OCI-LY1 (cell line): Measurements from ENCODE around the gene ST7L.

ENCODE experiments used
- EZH2 ChIP-seq: fragments of 200-600 bp; sonication (generic), shearing (Covaris generic); IDR thresholded peaks from 2 replicates; pipeline ENCODE4 v1.8.0; 2017; ENCODE audit warnings: borderline replicate concordance, mixed run types, mild to moderate bottlenecking, antibody characterized with exemption, low read length, moderate library complexity, mixed read lengths
- TF ChIP-seq, protein P1 (sequence below): fragments of 200-600 bp; sonication (generic), shearing (Covaris generic); IDR thresholded peaks from 2 replicates; pipeline ENCODE4 v1.5.1; 2017; ENCODE audit warnings: mild to moderate bottlenecking, antibody characterized with exemption, low read length, moderate library complexity, mixed read lengths

DNA sequence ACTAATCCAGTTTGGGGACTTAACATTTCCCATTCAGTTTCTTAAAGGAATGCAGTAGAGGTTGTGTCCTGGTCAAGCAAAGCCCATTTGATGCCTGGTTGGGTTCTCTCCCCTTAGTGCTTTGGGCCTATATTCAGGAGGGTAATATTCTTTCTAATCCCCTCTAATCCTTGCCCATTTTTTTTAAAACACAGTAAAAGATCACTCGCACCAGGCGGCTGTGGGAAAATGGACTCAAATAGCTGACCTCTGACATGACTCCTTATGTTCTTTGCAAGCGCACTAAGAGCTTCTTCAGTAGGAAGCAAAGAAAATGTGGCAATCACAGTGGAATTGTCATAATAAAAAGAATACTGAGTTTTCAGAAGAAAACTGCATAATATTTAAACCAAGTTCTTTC, 60.3 kb downstream of the ST7L start:
- TF ChIP-seq, protein P1, sequence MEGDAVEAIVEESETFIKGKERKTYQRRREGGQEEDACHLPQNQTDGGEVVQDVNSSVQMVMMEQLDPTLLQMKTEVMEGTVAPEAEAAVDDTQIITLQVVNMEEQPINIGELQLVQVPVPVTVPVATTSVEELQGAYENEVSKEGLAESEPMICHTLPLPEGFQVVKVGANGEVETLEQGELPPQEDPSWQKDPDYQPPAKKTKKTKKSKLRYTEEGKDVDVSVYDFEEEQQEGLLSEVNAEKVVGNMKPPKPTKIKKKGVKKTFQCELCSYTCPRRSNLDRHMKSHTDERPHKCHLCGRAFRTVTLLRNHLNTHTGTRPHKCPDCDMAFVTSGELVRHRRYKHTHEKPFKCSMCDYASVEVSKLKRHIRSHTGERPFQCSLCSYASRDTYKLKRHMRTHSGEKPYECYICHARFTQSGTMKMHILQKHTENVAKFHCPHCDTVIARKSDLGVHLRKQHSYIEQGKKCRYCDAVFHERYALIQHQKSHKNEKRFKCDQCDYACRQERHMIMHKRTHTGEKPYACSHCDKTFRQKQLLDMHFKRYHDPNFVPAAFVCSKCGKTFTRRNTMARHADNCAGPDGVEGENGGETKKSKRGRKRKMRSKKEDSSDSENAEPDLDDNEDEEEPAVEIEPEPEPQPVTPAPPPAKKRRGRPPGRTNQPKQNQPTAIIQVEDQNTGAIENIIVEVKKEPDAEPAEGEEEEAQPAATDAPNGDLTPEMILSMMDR: no peak
- no peak for TF ChIP-seq EZH2
